ENCODE results near the gene SPPL2C. TPM values are rescaled to one million over a fixed set of nuclear protein-coding genes. Genes with fewer than 3 reads are reported as not detected.

The SPPL2C gene
- total RNA-seq, 1 donor = not detected

DNA sequence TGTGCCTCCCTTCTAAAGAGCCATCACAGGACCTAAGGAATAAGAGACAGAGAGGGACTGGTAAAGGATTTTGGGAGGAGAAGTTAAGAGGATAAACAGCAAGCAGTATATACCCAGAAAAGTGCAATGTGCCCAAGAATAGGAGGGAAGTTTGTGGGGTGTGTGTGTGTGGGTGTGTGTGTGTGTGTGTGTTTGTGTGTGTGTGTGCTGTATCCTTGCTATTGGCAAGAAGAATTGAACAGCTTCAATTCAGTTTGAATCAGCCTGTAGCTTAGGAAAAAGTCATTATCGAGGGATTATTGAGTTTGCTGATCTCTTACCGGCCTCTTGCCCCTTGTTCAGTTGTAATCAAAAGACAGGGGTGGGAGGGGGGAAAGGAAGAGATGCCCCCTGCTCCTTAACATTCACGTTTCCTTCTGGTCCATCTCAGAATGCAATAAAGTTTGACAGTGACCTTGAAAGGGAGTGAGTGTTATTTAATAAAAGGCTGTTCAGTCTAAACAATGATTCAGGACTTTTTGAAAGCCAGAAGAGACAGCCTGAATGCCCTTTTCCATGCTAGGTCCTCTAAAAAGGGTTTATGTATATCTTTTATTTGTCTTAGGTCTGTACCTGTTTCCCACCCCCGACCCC, 25.8 kb downstream of the SPPL2C start:
- no peak for DNase-seq (ENCODE audit: low read depth)
- TF ChIP-seq, protein P1, sequence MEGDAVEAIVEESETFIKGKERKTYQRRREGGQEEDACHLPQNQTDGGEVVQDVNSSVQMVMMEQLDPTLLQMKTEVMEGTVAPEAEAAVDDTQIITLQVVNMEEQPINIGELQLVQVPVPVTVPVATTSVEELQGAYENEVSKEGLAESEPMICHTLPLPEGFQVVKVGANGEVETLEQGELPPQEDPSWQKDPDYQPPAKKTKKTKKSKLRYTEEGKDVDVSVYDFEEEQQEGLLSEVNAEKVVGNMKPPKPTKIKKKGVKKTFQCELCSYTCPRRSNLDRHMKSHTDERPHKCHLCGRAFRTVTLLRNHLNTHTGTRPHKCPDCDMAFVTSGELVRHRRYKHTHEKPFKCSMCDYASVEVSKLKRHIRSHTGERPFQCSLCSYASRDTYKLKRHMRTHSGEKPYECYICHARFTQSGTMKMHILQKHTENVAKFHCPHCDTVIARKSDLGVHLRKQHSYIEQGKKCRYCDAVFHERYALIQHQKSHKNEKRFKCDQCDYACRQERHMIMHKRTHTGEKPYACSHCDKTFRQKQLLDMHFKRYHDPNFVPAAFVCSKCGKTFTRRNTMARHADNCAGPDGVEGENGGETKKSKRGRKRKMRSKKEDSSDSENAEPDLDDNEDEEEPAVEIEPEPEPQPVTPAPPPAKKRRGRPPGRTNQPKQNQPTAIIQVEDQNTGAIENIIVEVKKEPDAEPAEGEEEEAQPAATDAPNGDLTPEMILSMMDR (IDR thresholded peaks at IDR 0.05; ENCODE audit: insufficient read depth, low read length) = no peak

GRCh38 chr17:45871718-45872117, 27.0 kb downstream of the SPPL2C start:
- DNase-seq (ENCODE audit: low read depth) = no peak
- TF ChIP-seq, protein P1 (IDR thresholded peaks at IDR 0.05; ENCODE audit: insufficient read depth, low read length) = no peak
- H3K4me3 ChIP-seq (ENCODE audit: low read depth, low read length) = no peak overlapping the region

More for the DNA sequence above, 25.8 kb downstream of the SPPL2C start:
- no peak overlapping the region for H3K4me3 ChIP-seq (ENCODE audit: low read depth, low read length)

GRCh38 chr17:45873728-45874127, 29.0 kb downstream of the SPPL2C start:
- TF ChIP-seq, protein P1 (IDR thresholded peaks at IDR 0.05; ENCODE audit: insufficient read depth, low read length) = no peak
- no peak for DNase-seq (ENCODE audit: low read depth)
- no peak overlapping the region for H3K4me3 ChIP-seq (ENCODE audit: low read depth, low read length)

GRCh38 chr17:45874151-45874550, 29.5 kb downstream of the SPPL2C start:
- DNase-seq (ENCODE audit: low read depth) = no peak
- TF ChIP-seq, protein P1 (IDR thresholded peaks at IDR 0.05; ENCODE audit: insufficient read depth, low read length) = no peak
- no peak overlapping the region for H3K4me3 ChIP-seq (ENCODE audit: low read depth, low read length)

DNA sequence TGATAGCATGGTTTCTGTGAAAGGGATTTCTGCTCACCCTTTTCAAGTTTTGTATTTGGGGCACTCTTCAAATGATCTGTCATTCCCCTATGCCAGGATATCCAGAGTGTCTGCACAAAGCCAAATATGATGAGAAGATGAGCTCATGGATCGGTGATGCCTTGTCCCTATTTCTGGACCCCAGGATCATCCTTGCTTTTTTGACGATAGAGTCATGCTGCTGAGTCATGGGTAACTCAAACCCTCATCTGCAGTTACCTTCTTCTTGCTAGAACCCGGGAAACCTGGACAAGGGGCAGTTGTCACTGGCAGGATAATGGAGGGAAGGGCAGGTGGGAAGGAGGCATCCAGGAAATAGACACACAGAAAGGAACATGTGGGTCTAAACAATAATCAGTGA, 31.9 kb downstream of the SPPL2C start:
- DNase-seq (ENCODE audit: low read depth) = no peak
- H3K4me3 ChIP-seq (ENCODE audit: low read depth, low read length) = no peak overlapping the region
- TF ChIP-seq, protein P1 (IDR thresholded peaks at IDR 0.05; ENCODE audit: insufficient read depth, low read length) = no peak

GRCh38 chr17:45877467-45877866, 32.8 kb downstream of the SPPL2C start:
- no peak overlapping the region for H3K4me3 ChIP-seq (ENCODE audit: low read depth, low read length)
- TF ChIP-seq, protein P1 (IDR thresholded peaks at IDR 0.05; ENCODE audit: insufficient read depth, low read length) = no peak
- DNase-seq (ENCODE audit: low read depth) = no peak

DNA sequence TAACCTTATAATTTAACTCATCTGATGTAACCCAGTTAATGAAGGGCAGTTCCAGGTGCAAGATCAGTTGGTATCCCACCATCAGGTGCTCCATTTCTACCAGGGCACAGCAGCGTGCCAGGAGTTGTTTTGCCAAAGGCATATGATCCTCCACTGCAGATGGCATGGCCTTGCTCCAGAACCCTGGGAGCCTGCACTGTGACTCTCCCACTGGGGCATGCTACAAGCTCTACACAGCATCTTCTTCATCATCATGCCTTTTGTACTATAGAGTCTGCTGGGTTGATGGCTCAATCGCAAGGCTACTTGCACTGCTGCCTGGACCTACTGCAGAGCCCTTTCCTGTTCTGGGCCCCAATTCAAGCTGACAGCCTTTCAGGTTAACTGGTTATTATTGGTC, 38.4 kb downstream of the SPPL2C start:
- no peak for DNase-seq (ENCODE audit: low read depth)
- no peak overlapping the region for H3K4me3 ChIP-seq (ENCODE audit: low read depth, low read length)
- TF ChIP-seq, protein P1 (IDR thresholded peaks at IDR 0.05; ENCODE audit: insufficient read depth, low read length) = no peak
